ENCODE results near the gene PDGFB. TPM values are rescaled to one million over a fixed set of nuclear protein-coding genes. Genes with fewer than 3 reads are reported as not detected.
A peak's percentile ranks its signal among the peaks of the same experiment; 100 is the strongest.

Gene PDGFB
- total RNA-seq, 1 experiment from 2014 or later, result 78.0 TPM

- no peak overlapping the region for H3K27ac ChIP-seq (ENCODE audit: low read length)
- in situ Hi-C loops (cut with HindIII; ENCODE audit: low pct_unique_long_range_greater_than_20kb, low sequenced_read_pairs) (no loop called here), intact Hi-C loops (cut with micrococcal nuclease; ENCODE audit: unreplicated experiment) (no loop called here)
- no peaks in the 10 kb centered on the region for H3K9me3 ChIP-seq (ENCODE audit: control insufficient read depth, insufficient read depth, low read depth, low read length)
- H3K4me3 ChIP-seq (ENCODE audit: low read depth in 2 of 2, low read length in 2 of 2), result no peak overlapping the region
- POLR2A ChIA-PET, result no interaction called here
- TF ChIP-seq SIN3A (IDR thresholded peaks at IDR 0.05; ENCODE audit: borderline replicate concordance, insufficient read depth, low read depth, low read length) (no peak), TCF7L2 (IDR thresholded peaks at IDR 0.05; ENCODE audit: low read depth, low read length) (no peak), POLR2AphosphoS5 (IDR thresholded peaks at IDR 0.05; ENCODE audit: low read depth, low read length) (no peak), CTCF (IDR thresholded peaks at IDR 0.05) (no peak), REST (IDR thresholded peaks at IDR 0.05; ENCODE audit: insufficient read depth in 1 of 2, low read depth in 2 of 2, low read length in 1 of 2) (no peak)
- no peaks in the 10 kb centered on the region for H3K27me3 ChIP-seq (ENCODE audit: control insufficient read depth, insufficient read depth, low read length)
- no peaks in the 10 kb centered on the region for H3K36me3 ChIP-seq (ENCODE audit: control insufficient read depth, insufficient read depth, low read length)
- H3K4me1 ChIP-seq (ENCODE audit: control insufficient read depth, insufficient read depth, low read length), result peaks cover 3% of the 10 kb centered on the region; the same call in 1 of the 2 replicates
- CTCF ChIA-PET, result no interaction called here
- DNase-seq (ENCODE audit: low read depth, low spot score), result no peak
- BruUV-seq (replicated peaks), result no TSS peak
- ATAC-seq, result peak; percentile 50; the same call in 1 of the 2 replicates
Observed at GRCh38 chr22:39275814-39276439, 31.1 kb upstream of the PDGFB start.

- no peak overlapping the region for H3K4me3 ChIP-seq (ENCODE audit: low read depth in 2 of 2, low read length in 2 of 2)
- H3K27me3 ChIP-seq (ENCODE audit: control insufficient read depth, insufficient read depth, low read length), result no peaks in the 10 kb centered on the region
- ChIA-PET CTCF (no interaction called here), POLR2A (no interaction called here)
- no peaks in the 10 kb centered on the region for H3K9me3 ChIP-seq (ENCODE audit: control insufficient read depth, insufficient read depth, low read depth, low read length)
- 0 out of 2 replicates have a peak, but pooled peaks cover 2% of the 10 kb centered on the region for H3K4me1 ChIP-seq (ENCODE audit: control insufficient read depth, insufficient read depth, low read length)
- in situ Hi-C loops (cut with HindIII; ENCODE audit: low pct_unique_long_range_greater_than_20kb, low sequenced_read_pairs), result no loop called here
- ATAC-seq, result no peak
- no peak overlapping the region for H3K27ac ChIP-seq (ENCODE audit: low read length)
- no peak for DNase-seq (ENCODE audit: low read depth, low spot score)
- H3K36me3 ChIP-seq (ENCODE audit: control insufficient read depth, insufficient read depth, low read length), result no peaks in the 10 kb centered on the region
- TF ChIP-seq CTCF (IDR thresholded peaks at IDR 0.05) (no peak), POLR2AphosphoS5 (IDR thresholded peaks at IDR 0.05; ENCODE audit: low read depth, low read length) (no peak), TCF7L2 (IDR thresholded peaks at IDR 0.05; ENCODE audit: low read depth, low read length) (no peak), SIN3A (IDR thresholded peaks at IDR 0.05; ENCODE audit: borderline replicate concordance, insufficient read depth, low read depth, low read length) (no peak), REST (IDR thresholded peaks at IDR 0.05; ENCODE audit: insufficient read depth in 1 of 2, low read depth in 2 of 2, low read length in 1 of 2) (no peak)
- intact Hi-C loops (cut with micrococcal nuclease; ENCODE audit: unreplicated experiment), result no loop called here
- BruUV-seq (replicated peaks), result no TSS peak
Observed at GRCh38 chr22:39273950-39274887, 29.4 kb upstream of the PDGFB start.
